NCI-H524 (cell line): ENCODE data around the gene CD4.
A peak's percentile ranks its signal among the peaks of the same experiment; 100 is the strongest.
"Not testable (repeated sequence)": the region's sequence is repeated elsewhere in the genome, so short reads cannot be mapped to it uniquely, and the experiment has no call there.

Source experiments
- DNase-seq, 2 experiments: peaks; one replicate each; lab custom pipeline; 2025; lab: John Stamatoyannopoulos, UW

Gene CD4

GRCh38 chr12:6847676-6848075 lies 58.3 kb downstream of the CD4 start:
- DNase-seq, result peak; percentile 26 to 65

GRCh38 chr12:6849427-6849826 lies 60.1 kb downstream of the CD4 start:
- DNase-seq, result no peak

- DNase-seq, result no peak
Measured at GRCh38 chr12:6849976-6850560, 60.7 kb downstream of the CD4 start.

GRCh38 chr12:6850796-6851152 lies 61.4 kb downstream of the CD4 start:
- DNase-seq, result no peak

GRCh38 chr12:6851153-6851920 lies 62.0 kb downstream of the CD4 start, which contains the start of gene CDCA3:
CDCA3 (minus strand) TSS chr12:6851286; CDS start chr12:6850952, 334 bp downstream.
- DNase-seq, result peak; percentile 94 to 96

- peak; percentile 98 to 99 for DNase-seq
Measured at GRCh38 chr12:6851921-6852650, 62.8 kb downstream of the CD4 start, which contains the start of gene USP5. USP5 (plus strand) TSS chr12:6852150; CDS start chr12:6852180, 30 bp downstream.

- DNase-seq, result peak in 1 of 2 experiments; percentile 43
Measured at GRCh38 chr12:6852651-6853354, 63.5 kb downstream of the CD4 start.

- no peak for DNase-seq
Measured at GRCh38 chr12:6853626-6854025, 64.3 kb downstream of the CD4 start.

- DNase-seq, result no peak
Measured at GRCh38 chr12:6854036-6854435, 64.7 kb downstream of the CD4 start.

- DNase-seq, result no peak
Measured at GRCh38 chr12:6855322-6855721, 66.0 kb downstream of the CD4 start.

- no peak for DNase-seq
Measured at GRCh38 chr12:6858799-6859198, 69.5 kb downstream of the CD4 start.

- DNase-seq, result no peak
Measured at GRCh38 chr12:6860116-6860515, 70.8 kb downstream of the CD4 start.

- DNase-seq, result no peak
Measured at GRCh38 chr12:6860942-6861341, 71.6 kb downstream of the CD4 start.

GRCh38 chr12:6861391-6861790 lies 72.1 kb downstream of the CD4 start:
- no peak for DNase-seq

GRCh38 chr12:6863033-6863432 lies 73.7 kb downstream of the CD4 start:
- no peak for DNase-seq

GRCh38 chr12:6863586-6864321 lies 74.4 kb downstream of the CD4 start:
- DNase-seq, result no peak

GRCh38 chr12:6865307-6865706 lies 76.0 kb downstream of the CD4 start:
- DNase-seq, result not testable (repeated sequence)

GRCh38 chr12:6866163-6866919 lies 77.0 kb downstream of the CD4 start:
- DNase-seq, result no peak

- peak in 1 of 2 experiments; percentile 25 for DNase-seq
Measured at GRCh38 chr12:6866920-6867412, 77.6 kb downstream of the CD4 start.

GRCh38 chr12:6867413-6868210 lies 78.3 kb downstream of the CD4 start, which contains the start of gene TPI1:
TPI1 (plus strand) TSS chr12:6867531; CDS start chr12:6867567, 36 bp downstream.
- DNase-seq, result peak in 1 of 2 experiments; percentile 68
